Loucy (cell line): Measurements from ENCODE around the gene ACP7.

Source experiments
- EZH2phosphoT487 ChIP-seq: fragments of 200-600 bp; IDR thresholded peaks from 2 replicates; pipeline ENCODE4 v1.6.1; 2018; ENCODE audit warnings: antibody characterized with exemption, mild to moderate bottlenecking, moderate library complexity, borderline replicate concordance
- TF ChIP-seq, protein P1 (sequence below): fragments of 200-600 bp; sonication (generic); conservative IDR thresholded peaks from 2 replicates; pipeline ENCODE4 v1.5.1; 2014; ENCODE audit warnings: mild to moderate bottlenecking, antibody characterized with exemption, low read length

DNA sequence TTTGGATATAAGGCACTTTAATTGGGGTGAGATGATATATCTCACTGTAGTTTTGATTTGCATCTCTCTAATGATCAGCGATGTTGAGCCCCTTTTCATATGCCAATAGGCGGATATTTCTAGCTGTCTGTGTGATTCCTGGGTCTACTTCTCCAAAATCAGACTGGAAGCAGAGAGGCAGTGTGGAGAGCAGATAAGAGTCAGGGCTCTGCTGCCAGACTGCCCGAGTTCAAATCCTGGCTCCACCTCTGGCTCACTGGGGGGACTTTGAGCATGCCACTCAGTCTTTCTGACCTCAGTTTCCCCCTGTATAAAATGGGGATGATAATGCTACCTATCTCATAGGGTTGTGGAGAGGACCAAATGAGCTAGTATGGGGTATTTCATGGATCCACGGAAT, 24.0 kb upstream of the ACP7 start:
- TF ChIP-seq, protein P1, sequence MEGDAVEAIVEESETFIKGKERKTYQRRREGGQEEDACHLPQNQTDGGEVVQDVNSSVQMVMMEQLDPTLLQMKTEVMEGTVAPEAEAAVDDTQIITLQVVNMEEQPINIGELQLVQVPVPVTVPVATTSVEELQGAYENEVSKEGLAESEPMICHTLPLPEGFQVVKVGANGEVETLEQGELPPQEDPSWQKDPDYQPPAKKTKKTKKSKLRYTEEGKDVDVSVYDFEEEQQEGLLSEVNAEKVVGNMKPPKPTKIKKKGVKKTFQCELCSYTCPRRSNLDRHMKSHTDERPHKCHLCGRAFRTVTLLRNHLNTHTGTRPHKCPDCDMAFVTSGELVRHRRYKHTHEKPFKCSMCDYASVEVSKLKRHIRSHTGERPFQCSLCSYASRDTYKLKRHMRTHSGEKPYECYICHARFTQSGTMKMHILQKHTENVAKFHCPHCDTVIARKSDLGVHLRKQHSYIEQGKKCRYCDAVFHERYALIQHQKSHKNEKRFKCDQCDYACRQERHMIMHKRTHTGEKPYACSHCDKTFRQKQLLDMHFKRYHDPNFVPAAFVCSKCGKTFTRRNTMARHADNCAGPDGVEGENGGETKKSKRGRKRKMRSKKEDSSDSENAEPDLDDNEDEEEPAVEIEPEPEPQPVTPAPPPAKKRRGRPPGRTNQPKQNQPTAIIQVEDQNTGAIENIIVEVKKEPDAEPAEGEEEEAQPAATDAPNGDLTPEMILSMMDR, result no peak
- no peak for TF ChIP-seq EZH2phosphoT487
